Panc1 (cell line): ENCODE measurements around the gene NEK4.

Experiments used
- POLR2AphosphoS5 ChIP-seq: IDR thresholded peaks from 2 replicates; pipeline ENCODE4 v1.6.1; 2012; ENCODE audit warnings: mild to moderate bottlenecking, low read depth, low read length, moderate library complexity
- SIN3A ChIP-seq: IDR thresholded peaks from 2 replicates; pipeline ENCODE4 v1.6.1; 2012; ENCODE audit warnings: low read depth, mild to moderate bottlenecking, low read length, moderate library complexity, borderline replicate concordance; ENCODE audit not compliant: insufficient read depth
- TCF7L2 ChIP-seq: IDR thresholded peaks from 2 replicates; pipeline ENCODE4 v1.6.1; 2011; ENCODE audit warnings: mild to moderate bottlenecking, low read depth, low read length, inconsistent platforms
- TF ChIP-seq, protein P1 (sequence below), 2 experiments: IDR thresholded peaks; 2 replicates each; pipeline ENCODE4 v1.6.1; 2011 to 2012; ENCODE audit warnings: low read depth in 2 of 2, control low read depth in 1 of 2, low read length in 1 of 2, mild to moderate bottlenecking in 1 of 2, moderate library complexity in 1 of 2; ENCODE audit not compliant: insufficient read depth in 1 of 2
- TF ChIP-seq, protein P2 (sequence below): fragments of 450-650 bp; IDR thresholded peaks from 2 replicates; pipeline ENCODE4 v1.5.1; 2017; ENCODE audit warnings: mild to moderate bottlenecking

DNA sequence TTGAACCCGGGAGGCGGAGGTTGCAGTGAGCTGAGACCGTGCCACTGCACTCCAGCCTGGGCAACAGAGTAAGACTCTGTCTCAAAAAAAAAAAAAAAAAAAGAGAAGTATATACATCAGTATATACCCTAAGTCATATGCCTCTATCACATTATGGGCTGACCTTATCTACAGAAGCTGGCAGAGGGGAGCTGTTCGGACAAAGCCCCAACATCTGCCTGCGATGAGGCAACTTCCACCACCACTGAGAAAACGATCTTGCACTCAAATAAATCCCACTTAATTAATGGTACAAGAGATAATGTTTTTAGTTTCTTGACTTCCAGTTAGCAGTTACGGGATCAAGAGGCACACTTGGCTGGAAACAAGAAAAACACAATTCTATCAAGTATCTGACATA lies 67.4 kb downstream of the NEK4 start:
- TF ChIP-seq, protein P1, sequence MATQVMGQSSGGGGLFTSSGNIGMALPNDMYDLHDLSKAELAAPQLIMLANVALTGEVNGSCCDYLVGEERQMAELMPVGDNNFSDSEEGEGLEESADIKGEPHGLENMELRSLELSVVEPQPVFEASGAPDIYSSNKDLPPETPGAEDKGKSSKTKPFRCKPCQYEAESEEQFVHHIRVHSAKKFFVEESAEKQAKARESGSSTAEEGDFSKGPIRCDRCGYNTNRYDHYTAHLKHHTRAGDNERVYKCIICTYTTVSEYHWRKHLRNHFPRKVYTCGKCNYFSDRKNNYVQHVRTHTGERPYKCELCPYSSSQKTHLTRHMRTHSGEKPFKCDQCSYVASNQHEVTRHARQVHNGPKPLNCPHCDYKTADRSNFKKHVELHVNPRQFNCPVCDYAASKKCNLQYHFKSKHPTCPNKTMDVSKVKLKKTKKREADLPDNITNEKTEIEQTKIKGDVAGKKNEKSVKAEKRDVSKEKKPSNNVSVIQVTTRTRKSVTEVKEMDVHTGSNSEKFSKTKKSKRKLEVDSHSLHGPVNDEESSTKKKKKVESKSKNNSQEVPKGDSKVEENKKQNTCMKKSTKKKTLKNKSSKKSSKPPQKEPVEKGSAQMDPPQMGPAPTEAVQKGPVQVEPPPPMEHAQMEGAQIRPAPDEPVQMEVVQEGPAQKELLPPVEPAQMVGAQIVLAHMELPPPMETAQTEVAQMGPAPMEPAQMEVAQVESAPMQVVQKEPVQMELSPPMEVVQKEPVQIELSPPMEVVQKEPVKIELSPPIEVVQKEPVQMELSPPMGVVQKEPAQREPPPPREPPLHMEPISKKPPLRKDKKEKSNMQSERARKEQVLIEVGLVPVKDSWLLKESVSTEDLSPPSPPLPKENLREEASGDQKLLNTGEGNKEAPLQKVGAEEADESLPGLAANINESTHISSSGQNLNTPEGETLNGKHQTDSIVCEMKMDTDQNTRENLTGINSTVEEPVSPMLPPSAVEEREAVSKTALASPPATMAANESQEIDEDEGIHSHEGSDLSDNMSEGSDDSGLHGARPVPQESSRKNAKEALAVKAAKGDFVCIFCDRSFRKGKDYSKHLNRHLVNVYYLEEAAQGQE (IDR thresholded peaks at IDR 0.05; ENCODE audit: insufficient read depth in 1 of 2, low read depth in 2 of 2, low read length in 1 of 2): no peak
- TF ChIP-seq, protein P2, sequence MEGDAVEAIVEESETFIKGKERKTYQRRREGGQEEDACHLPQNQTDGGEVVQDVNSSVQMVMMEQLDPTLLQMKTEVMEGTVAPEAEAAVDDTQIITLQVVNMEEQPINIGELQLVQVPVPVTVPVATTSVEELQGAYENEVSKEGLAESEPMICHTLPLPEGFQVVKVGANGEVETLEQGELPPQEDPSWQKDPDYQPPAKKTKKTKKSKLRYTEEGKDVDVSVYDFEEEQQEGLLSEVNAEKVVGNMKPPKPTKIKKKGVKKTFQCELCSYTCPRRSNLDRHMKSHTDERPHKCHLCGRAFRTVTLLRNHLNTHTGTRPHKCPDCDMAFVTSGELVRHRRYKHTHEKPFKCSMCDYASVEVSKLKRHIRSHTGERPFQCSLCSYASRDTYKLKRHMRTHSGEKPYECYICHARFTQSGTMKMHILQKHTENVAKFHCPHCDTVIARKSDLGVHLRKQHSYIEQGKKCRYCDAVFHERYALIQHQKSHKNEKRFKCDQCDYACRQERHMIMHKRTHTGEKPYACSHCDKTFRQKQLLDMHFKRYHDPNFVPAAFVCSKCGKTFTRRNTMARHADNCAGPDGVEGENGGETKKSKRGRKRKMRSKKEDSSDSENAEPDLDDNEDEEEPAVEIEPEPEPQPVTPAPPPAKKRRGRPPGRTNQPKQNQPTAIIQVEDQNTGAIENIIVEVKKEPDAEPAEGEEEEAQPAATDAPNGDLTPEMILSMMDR: no peak
- TF ChIP-seq POLR2AphosphoS5 (no peak), SIN3A (no peak), TCF7L2 (no peak)
